NCI-H2227 (cell line): ENCODE data around the gene CRYZL1.
"Not testable (repeated sequence)": the region's sequence is repeated elsewhere in the genome, so short reads cannot be mapped to it uniquely, and the experiment has no call there.

ENCODE experiments used
- DNase-seq: peaks from one replicate; lab custom pipeline; 2025; ENCODE audit not compliant: unreplicated experiment; lab: John Stamatoyannopoulos, UW

Gene CRYZL1

GRCh38 chr21:33640697-33641351, 717 bp downstream of the CRYZL1 start:
- peak; percentile 55 for DNase-seq

- DNase-seq, result no peak
Observed at GRCh38 chr21:33634254-33634653, 7.3 kb downstream of the CRYZL1 start.

- not testable (repeated sequence) for DNase-seq
Observed at GRCh38 chr21:33626151-33626550, 15.4 kb downstream of the CRYZL1 start.

- DNase-seq, result no peak
Observed at GRCh38 chr21:33622253-33622652, 19.3 kb downstream of the CRYZL1 start.

GRCh38 chr21:33619726-33620125, 21.8 kb downstream of the CRYZL1 start:
- DNase-seq, result no peak

GRCh38 chr21:33618407-33618806, 23.1 kb downstream of the CRYZL1 start:
- DNase-seq, result no peak

GRCh38 chr21:33617565-33617964, 24.0 kb downstream of the CRYZL1 start:
- not testable (repeated sequence) for DNase-seq

GRCh38 chr21:33611006-33611744, 30.4 kb downstream of the CRYZL1 start:
- no peak for DNase-seq

GRCh38 chr21:33608559-33608958, 33.0 kb downstream of the CRYZL1 start:
- DNase-seq, result no peak

- no peak for DNase-seq
Observed at GRCh38 chr21:33598051-33598450, 43.5 kb downstream of the CRYZL1 start.

GRCh38 chr21:33588485-33589335, 52.8 kb downstream of the CRYZL1 start, which contains the start of gene DONSON:
TSS of gene DONSON (minus strand) at chr21:33588684. CDS start at chr21:33588641, 43 bp downstream.
- DNase-seq, result peak; percentile 94

- peak; percentile 66 for DNase-seq
Observed at GRCh38 chr21:33587792-33588484, 53.6 kb downstream of the CRYZL1 start.

- DNase-seq, result no peak
Observed at GRCh38 chr21:33586927-33587326, 54.6 kb downstream of the CRYZL1 start.

- DNase-seq, result no peak
Observed at GRCh38 chr21:33584455-33584854, 57.1 kb downstream of the CRYZL1 start.

- no peak for DNase-seq
Observed at GRCh38 chr21:33578959-33579542, 62.5 kb downstream of the CRYZL1 start.

- no peak for DNase-seq
Observed at GRCh38 chr21:33578214-33578613, 63.3 kb downstream of the CRYZL1 start.

- not testable (repeated sequence) for DNase-seq
Observed at GRCh38 chr21:33576741-33577141, 64.8 kb downstream of the CRYZL1 start.

GRCh38 chr21:33572350-33572749, 69.2 kb downstream of the CRYZL1 start:
- no peak for DNase-seq

GRCh38 chr21:33569991-33570390, 71.5 kb downstream of the CRYZL1 start:
- DNase-seq, result no peak

GRCh38 chr21:33568448-33568847, 73.1 kb downstream of the CRYZL1 start:
- DNase-seq, result no peak

GRCh38 chr21:33567914-33568313, 73.6 kb downstream of the CRYZL1 start:
- no peak for DNase-seq
